ENCODE data around the gene TMED6.
"Not testable (repeated sequence)": the region's sequence is repeated elsewhere in the genome, so short reads cannot be mapped to it uniquely, and the experiment has no call there.

TMED6 gene

DNA sequence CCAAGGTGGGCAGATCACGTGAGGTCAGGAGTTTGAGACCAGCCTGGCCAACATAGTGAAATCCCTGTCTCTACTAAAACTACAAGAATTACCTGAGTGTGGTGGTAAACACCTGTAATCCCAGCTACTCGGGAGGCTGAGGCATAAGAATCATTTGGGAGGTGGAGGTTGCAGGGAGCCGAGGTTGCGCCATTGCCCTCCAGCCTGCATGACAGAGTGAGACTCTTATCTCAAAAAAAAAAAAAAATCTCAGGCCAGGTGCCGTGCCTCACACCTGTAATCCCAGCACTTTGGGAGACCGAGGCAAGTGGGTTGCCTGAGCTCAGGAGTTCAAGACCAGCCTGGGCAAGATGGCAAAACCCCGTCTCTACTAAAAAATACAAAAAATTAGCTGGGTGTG is 54.8 kb downstream of the TMED6 start:
- not testable (repeated sequence) for DNase-seq

GRCh38 chr16:69294051-69294450 is 57.5 kb downstream of the TMED6 start:
- DNase-seq: no peak

DNA sequence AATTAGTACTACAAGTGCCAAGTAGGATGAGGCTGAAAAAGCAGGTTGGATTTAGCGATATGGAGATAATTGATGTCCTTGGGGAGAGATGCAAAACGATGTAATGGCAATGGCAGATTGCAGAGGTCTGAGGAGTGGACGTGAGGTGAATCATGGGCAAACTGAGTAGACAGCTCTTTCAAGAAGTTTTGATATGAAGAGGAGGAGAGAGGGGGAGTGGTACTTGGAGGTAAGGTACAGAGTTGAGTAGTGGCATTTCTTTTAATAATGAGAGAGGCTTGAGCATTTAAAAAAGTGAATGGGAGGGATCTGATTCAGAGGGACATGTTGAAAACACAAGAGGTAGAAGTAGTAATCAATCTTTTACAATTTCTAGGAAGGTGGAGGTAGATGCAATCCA is 58.2 kb downstream of the TMED6 start:
- DNase-seq: no peak

Data from central memory CD4-positive, alpha-beta T cell (primary cell).